GM10248 (cell line): ENCODE data around the gene COBL.

Source experiments
- CTCF ChIA-PET: fragments of 300-600 bp; sonication (Branson Sonifier 250); formaldehyde crosslinking; extraction: SDS; loops from one replicate; lab custom pipeline; 2021; ENCODE audit warnings: antibody characterized with exemption; lab: Yijun Ruan, JAX
- POLR2A ChIA-PET: fragments of 350-650 bp; sonication (Branson Sonifier 250); formaldehyde crosslinking; extraction: SDS; loops from one replicate; lab custom pipeline; 2020; ENCODE audit warnings: antibody characterized with exemption; lab: Yijun Ruan, JAX
- DNase-seq: peaks from one replicate; pipeline ENCODE4 v3.0.0; 2012; ENCODE audit errors: extremely low spot score
- CTCF ChIP-seq: IDR thresholded peaks from 2 replicates; pipeline ENCODE4 v1.5.1; 2012; ENCODE audit warnings: mild to moderate bottlenecking, low read depth; ENCODE audit errors: extremely low read depth, missing control alignments, control extremely low read depth

Gene COBL

DNA sequence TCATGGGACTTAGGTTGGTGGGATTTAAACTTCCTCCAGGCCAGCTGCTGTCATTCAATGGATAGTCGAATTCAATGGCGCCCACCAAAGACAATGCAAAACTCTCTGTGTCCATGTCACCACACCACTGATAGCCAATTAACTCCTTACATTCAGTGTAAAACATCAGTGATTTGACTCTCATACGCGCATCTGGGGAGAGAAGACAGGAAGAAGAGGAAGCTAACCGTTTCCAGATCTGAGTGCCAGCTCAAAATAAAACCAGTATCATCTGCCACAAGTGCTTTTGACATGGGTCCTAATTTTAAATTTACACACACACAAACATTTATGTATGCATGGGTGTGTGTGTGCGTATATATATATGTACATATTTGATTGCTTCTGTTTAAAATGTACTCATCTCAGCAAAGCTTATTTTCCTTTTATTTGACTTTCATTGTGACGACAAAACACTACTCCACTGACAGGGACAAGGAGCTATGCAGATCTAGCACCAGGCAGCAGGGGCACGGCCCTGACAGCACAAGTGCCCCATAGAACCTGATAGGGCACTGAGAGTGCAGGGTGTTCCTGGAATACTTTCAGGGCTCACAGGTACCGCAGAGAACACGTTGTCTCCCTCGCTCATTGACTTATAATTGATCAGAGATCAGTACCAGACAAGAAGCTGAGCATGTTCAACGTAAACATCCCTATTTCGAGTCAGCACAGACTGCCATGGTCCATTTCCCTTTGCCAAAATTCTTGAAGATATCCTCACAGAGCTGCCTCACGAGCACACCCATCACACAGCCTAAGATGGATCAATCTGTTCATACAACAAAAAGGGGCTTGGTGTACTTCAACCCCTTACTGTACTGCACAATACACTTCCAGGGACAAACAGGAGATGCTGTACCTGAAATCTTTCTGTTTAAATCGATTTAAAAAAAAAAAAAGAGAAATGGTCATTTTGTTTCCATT is 176.1 kb downstream of the COBL start:
- TF ChIP-seq CTCF = no peak

GRCh38 chr7:51139796-51140195 is 176.8 kb downstream of the COBL start:
- POLR2A ChIA-PET = no interaction called here
- CTCF ChIA-PET = interaction anchor here (1.1 to 3.8 kb wide), 5 partner anchors 11 to 672 kb away, joined by 3 to 40 read pairs (median 3); no protein-coding TSS in a partner anchor
- DNase-seq = no peak
- no peak for TF ChIP-seq CTCF

More for the DNA sequence above, 176.1 kb downstream of the COBL start:
- POLR2A ChIA-PET = no interaction called here
- no peak for DNase-seq
- CTCF ChIA-PET = interaction anchor here (0.8 to 3.8 kb wide), 12 partner anchors 9 to 673 kb away, joined by 3 to 40 read pairs (median 3); no protein-coding TSS in a partner anchor

DNA sequence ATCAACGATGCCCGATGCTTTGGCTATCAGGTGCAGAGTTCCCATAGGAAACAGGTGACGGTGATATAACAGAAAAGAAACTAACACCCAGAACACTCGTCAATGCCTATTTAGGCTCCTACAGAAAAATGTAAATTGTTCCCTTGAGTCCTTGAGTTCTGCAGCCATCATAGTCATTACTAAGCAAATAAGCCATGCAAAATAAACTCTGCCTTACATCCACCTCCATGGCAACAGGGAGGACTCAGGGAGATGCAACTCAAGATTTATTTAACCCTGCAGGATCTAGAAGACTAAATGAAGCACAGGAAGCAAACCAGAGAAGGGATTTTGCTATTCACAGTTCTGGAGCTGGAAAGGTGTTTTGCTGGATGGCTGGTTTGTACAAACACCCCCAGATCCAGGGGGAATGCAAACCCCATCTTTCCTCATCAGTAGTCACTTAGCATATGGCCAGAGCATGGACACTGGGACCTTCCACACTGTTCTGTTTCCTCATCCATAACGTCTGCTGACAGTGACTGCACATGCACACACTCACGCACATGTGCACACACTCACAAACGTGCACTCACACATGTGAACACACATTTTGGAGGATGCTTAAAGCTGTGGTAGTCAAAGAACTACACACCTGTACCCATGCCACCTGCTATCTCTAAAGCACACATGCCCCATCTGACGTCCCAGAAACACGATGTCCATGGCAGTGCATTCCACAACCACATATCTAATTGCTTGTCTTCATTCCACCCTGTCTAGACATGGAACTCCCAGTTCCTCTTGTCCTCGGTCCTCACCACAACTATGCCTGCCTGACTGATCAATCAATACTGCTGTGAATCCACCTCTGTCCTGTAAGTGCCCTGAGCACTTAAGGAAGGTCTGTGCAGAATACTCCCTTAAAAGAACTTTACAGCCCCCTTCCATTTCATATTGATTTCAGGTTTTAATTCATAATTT is 178.2 kb downstream of the COBL start:
- no peak for DNase-seq
- ChIA-PET CTCF (interaction anchor here (1.2 to 4.1 kb wide), 2 partner anchors 24 to 1046 kb away, joined by 3 to 28 read pairs; no protein-coding TSS in a partner anchor), POLR2A (no interaction called here)
- TF ChIP-seq CTCF = no peak

DNA sequence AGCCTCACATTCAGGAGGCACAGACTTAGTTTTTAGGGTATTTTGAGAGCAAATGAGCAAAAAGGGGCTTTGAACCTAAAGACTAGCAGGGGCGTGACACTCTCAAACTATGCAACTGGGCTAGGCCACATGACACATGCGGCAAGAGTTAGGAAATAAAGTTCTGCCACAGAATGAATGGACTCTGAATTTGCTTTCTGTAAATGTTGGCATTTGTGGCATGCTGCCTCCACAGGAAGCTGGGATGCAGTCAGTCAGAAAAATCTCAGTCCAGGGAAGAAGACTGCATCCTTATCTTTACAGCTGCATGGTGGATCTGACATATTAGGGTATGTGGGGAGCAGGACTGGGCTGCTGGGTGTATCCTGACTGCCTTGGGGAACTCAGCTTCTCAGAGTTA is 181.0 kb downstream of the COBL start:
- no peak for DNase-seq
- ChIA-PET CTCF (interaction anchor here (4.1 kb wide), 1 partner anchor 27 kb away, joined by 28 read pairs; no protein-coding TSS in a partner anchor), POLR2A (no interaction called here)
- TF ChIP-seq CTCF = no peak

- CTCF ChIA-PET = interaction anchor here (0.8 to 4.1 kb wide), 3 partner anchors 13 to 29 kb away, joined by 3 to 28 read pairs (median 8); no protein-coding TSS in a partner anchor
- POLR2A ChIA-PET = no interaction called here
- no peak for TF ChIP-seq CTCF
- no peak for DNase-seq
Measured at GRCh38 chr7:51134013-51134441, 182.6 kb downstream of the COBL start.
